Activated CD4-positive, alpha-beta memory T cell treated with anti-CD3 and anti-CD28 coated beads, Interleukin-2, amount 10 ng/mL, durations not matched to agents 7 days and 5 days (primary cell): ENCODE data around the gene RAB43. TPM values are rescaled to one million over a fixed set of nuclear protein-coding genes. Genes with fewer than 3 reads are reported as not detected.

Source experiments
- CTCF ChIA-PET: fragments of 350-600 bp; sonication (Branson Sonifier 250); formaldehyde crosslinking; loops from one replicate; lab custom pipeline; 2021; ENCODE audit warnings: antibody characterized with exemption, inconsistent platforms; lab: Charles Lee
- POLR2A ChIA-PET: fragments of 350-600 bp; sonication (Branson Sonifier 250); formaldehyde crosslinking; loops from one replicate; lab custom pipeline; 2021; ENCODE audit warnings: antibody characterized with exemption; lab: Charles Lee
- DNase-seq: peaks from one replicate; pipeline ENCODE4 v3.0.0-alpha.2; 2020
- H3K27ac Mint-ChIP-seq: one replicate; pipeline ENCODE4 v1.8.0; 2021; ENCODE audit warnings: mild to moderate bottlenecking, mixed read lengths
- H3K27me3 Mint-ChIP-seq: one replicate; pipeline ENCODE4 v1.8.0; 2021; ENCODE audit warnings: mixed read lengths
- H3K36me3 Mint-ChIP-seq: one replicate; pipeline ENCODE4 v1.8.0; 2021; ENCODE audit warnings: low read depth, mixed read lengths
- H3K4me1 Mint-ChIP-seq: one replicate; pipeline ENCODE4 v1.8.0; 2021; ENCODE audit warnings: mixed read lengths
- H3K4me3 Mint-ChIP-seq: one replicate; pipeline ENCODE4 v1.8.0; 2021; ENCODE audit warnings: mild to moderate bottlenecking, mixed read lengths
- H3K9me3 Mint-ChIP-seq: one replicate; pipeline ENCODE4 v1.8.0; 2021; ENCODE audit warnings: mixed read lengths
- total RNA-seq, 2 experiments: library from RNA; stranded (reverse); gene quantifications; one replicate each; pipeline ENCODE4 v1.2.3, GENCODE V29; 2021

Gene RAB43
- total RNA-seq, 2 experiments from 2014 or later: 46.3 to 48.1 TPM

DNA sequence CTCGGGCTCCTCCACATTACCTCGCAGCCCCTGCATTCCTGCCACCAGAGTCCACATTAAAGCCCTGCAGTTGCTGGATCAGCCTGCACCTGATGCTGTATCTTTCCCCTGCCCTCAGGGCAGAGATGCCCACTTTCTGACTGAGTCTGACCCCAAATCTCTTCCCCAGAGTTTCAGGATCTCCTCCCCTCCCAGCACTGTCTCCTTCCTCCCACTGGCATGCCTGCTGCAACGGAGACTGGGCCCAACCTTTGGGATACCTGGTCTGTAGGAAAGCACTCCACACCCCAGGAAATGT lies 81.6 kb downstream of the RAB43 start:
- ChIA-PET CTCF (no interaction called here), POLR2A (interaction anchor here (1.1 kb wide), 1 partner anchor 237 kb away, joined by 3 read pairs; no protein-coding TSS in a partner anchor)
- no peak for DNase-seq
- Mint-ChIP-seq H3K27ac (no peak overlapping the region), H3K27me3 (peaks cover 39% of the 10 kb centered on the region), H3K9me3 (no peaks in the 10 kb centered on the region), H3K4me1 (peaks cover 6% of the 10 kb centered on the region), H3K36me3 (no peaks in the 10 kb centered on the region), H3K4me3 (no peak overlapping the region)

GRCh38 chr3:129039271-129040038 lies 82.1 kb downstream of the RAB43 start:
- no peak overlapping the region for H3K27ac Mint-ChIP-seq
- no peaks in the 10 kb centered on the region for H3K36me3 Mint-ChIP-seq
- no peak for DNase-seq
- ChIA-PET POLR2A (interaction anchor here (1.1 kb wide), 1 partner anchor 238 kb away, joined by 3 read pairs; no protein-coding TSS in a partner anchor), CTCF (no interaction called here)
- peaks cover 4% of the 10 kb centered on the region for H3K4me1 Mint-ChIP-seq
- peaks cover 35% of the 10 kb centered on the region for H3K27me3 Mint-ChIP-seq
- H3K4me3 Mint-ChIP-seq: no peak overlapping the region
- H3K9me3 Mint-ChIP-seq: no peaks in the 10 kb centered on the region

- H3K27ac Mint-ChIP-seq: no peak overlapping the region
- no peaks in the 10 kb centered on the region for H3K9me3 Mint-ChIP-seq
- H3K4me3 Mint-ChIP-seq: no peak overlapping the region
- H3K36me3 Mint-ChIP-seq: no peaks in the 10 kb centered on the region
- ChIA-PET POLR2A (no interaction called here), CTCF (interaction anchor here (2.2 kb wide), 1 partner anchor 15 kb away, joined by 9 read pairs; no protein-coding TSS in a partner anchor)
- no peak for DNase-seq
- H3K27me3 Mint-ChIP-seq: peaks cover 27% of the 10 kb centered on the region
- peaks cover 4% of the 10 kb centered on the region for H3K4me1 Mint-ChIP-seq
These were observed 83.3 kb downstream of the RAB43 start for GRCh38 chr3:129038121-129038855.

Other genes with a start within 250 kb of the RAB43 start
- 10 to 100 TPM; 42.7 to 48.4 TPM for gene ACAD9, start 242.2 kb downstream of the RAB43 start, total RNA-seq
- under 1 TPM in 1 of 2 experiments, not detected in 1; 0.15 TPM for gene CFAP92, start 127.7 kb downstream of the RAB43 start, total RNA-seq
- not detected for gene EFCC1, start 120.5 kb downstream of the RAB43 start, total RNA-seq
- not detected for gene GP9, start 61.0 kb downstream of the RAB43 start, total RNA-seq
- 10 to 100 TPM; 63.9 to 66.2 TPM for gene ISY1, start 39.3 kb upstream of the RAB43 start, total RNA-seq
- 100 to 1,000 TPM; 321 to 322 TPM for gene CNBP, start 62.1 kb upstream of the RAB43 start, total RNA-seq
- gene COPG1, start 127.8 kb upstream of the RAB43 start, total RNA-seq: 100 to 1,000 TPM; 157 TPM
- gene HMCES, start 157.1 kb upstream of the RAB43 start, total RNA-seq: 10 to 100 TPM; 45.7 to 50.1 TPM